Progenitor cell of endocrine pancreas (in vitro differentiated cells): Measurements from ENCODE around the gene PRDX5. TPM values are rescaled to one million over a fixed set of nuclear protein-coding genes. Genes with fewer than 3 reads are reported as not detected.
A peak's percentile ranks its signal among the peaks of the same experiment; 100 is the strongest.
"Not testable (repeated sequence)": the region's sequence is repeated elsewhere in the genome, so short reads cannot be mapped to it uniquely, and the experiment has no call there.

ENCODE experiments used
- DNase-seq: peaks from one replicate; pipeline ENCODE4 v3.0.0; 2021; ENCODE audit warnings: low spot score; ENCODE audit not compliant: unreplicated experiment
- H3K27ac Mint-ChIP-seq: 2 replicates; pipeline ENCODE4 v1.8.0; 2021; ENCODE audit warnings: mild to moderate bottlenecking, moderate library complexity, mixed read lengths
- H3K27me3 Mint-ChIP-seq: 2 replicates; pipeline ENCODE4 v1.8.0; 2021; ENCODE audit warnings: mixed read lengths
- H3K36me3 Mint-ChIP-seq: 2 replicates; pipeline ENCODE4 v1.8.0; 2022; ENCODE audit warnings: mixed read lengths; ENCODE audit not compliant: insufficient read depth
- H3K4me1 Mint-ChIP-seq: 2 replicates; pipeline ENCODE4 v1.8.0; 2021; ENCODE audit warnings: low read depth, mixed read lengths
- H3K4me3 Mint-ChIP-seq: 2 replicates; pipeline ENCODE4 v1.8.0; 2021; ENCODE audit warnings: low read depth, mild to moderate bottlenecking, moderate library complexity, mixed read lengths
- H3K9me3 Mint-ChIP-seq: 2 replicates; pipeline ENCODE4 v1.8.0; 2021; ENCODE audit warnings: low read depth, mixed read lengths
- total RNA-seq: library from RNA; stranded (reverse); gene quantifications from 2 replicates; pipeline ENCODE4 v1.2.1, GENCODE V29; 2021
- TF ChIP-seq, protein P1 (sequence below): fragments of 200-600 bp; sonication (generic); IDR thresholded peaks from one replicate; pipeline ENCODE4 v1.5.0; 2021; ENCODE audit warnings: antibody characterized with exemption, mild to moderate bottlenecking; ENCODE audit not compliant: unreplicated experiment

Gene PRDX5
- total RNA-seq, 1 donor from 2014 or later: 171 TPM

GRCh38 chr11:64313491-64314145, 4.3 kb upstream of the PRDX5 start:
- H3K27ac Mint-ChIP-seq: peak overlapping the region; percentile 11
- H3K4me3 Mint-ChIP-seq: no peak overlapping the region

DNA sequence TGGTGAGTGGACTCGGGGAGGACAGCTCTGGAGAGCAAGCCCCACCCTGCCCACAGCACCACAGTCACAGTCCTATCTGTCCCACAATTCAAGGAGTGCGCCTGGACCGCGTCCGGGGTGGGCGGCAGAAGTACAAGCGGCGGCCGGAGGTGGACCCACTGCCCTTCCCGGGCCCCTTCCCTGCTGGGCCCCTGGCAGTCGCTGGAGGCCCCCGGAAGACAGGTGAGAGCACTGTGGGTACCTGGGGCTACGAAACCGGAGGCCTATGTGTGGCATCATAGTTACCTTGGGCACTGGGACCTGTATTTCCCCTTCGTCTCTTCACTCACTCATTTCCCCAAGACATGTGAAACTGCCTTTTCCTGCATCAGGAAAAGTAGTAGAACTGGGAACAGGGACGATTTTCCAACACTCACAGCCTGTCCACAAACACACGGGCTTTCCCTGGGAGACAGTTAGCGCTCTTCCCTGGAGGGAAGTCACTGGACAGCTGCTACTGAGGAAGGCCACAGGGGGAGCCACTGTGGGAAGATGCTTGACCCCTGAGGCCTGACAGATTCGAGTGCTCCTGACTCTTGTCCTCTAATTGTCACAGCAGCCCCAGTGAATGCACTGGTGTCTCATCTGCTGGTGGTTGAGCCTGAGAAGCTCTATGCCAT, 3.6 kb upstream of the PRDX5 start:
- TF ChIP-seq, protein P1, sequence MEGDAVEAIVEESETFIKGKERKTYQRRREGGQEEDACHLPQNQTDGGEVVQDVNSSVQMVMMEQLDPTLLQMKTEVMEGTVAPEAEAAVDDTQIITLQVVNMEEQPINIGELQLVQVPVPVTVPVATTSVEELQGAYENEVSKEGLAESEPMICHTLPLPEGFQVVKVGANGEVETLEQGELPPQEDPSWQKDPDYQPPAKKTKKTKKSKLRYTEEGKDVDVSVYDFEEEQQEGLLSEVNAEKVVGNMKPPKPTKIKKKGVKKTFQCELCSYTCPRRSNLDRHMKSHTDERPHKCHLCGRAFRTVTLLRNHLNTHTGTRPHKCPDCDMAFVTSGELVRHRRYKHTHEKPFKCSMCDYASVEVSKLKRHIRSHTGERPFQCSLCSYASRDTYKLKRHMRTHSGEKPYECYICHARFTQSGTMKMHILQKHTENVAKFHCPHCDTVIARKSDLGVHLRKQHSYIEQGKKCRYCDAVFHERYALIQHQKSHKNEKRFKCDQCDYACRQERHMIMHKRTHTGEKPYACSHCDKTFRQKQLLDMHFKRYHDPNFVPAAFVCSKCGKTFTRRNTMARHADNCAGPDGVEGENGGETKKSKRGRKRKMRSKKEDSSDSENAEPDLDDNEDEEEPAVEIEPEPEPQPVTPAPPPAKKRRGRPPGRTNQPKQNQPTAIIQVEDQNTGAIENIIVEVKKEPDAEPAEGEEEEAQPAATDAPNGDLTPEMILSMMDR: no peak
- Mint-ChIP-seq H3K4me3 (no peak overlapping the region), H3K36me3 (peaks cover 5% of the 10 kb centered on the region), H3K27me3 (no peaks in the 10 kb centered on the region), H3K9me3 (no peaks in the 10 kb centered on the region), H3K4me1 (peaks cover 11% of the 10 kb centered on the region), H3K27ac (no peak overlapping the region)
- DNase-seq: no peak

More at GRCh38 chr11:64313491-64314145, 4.3 kb upstream of the PRDX5 start:
- DNase-seq: no peak
- Mint-ChIP-seq H3K36me3 (peaks cover 5% of the 10 kb centered on the region), H3K9me3 (no peaks in the 10 kb centered on the region), H3K4me1 (peaks cover 6% of the 10 kb centered on the region), H3K27me3 (no peaks in the 10 kb centered on the region)
- TF ChIP-seq, protein P1: no peak

DNA sequence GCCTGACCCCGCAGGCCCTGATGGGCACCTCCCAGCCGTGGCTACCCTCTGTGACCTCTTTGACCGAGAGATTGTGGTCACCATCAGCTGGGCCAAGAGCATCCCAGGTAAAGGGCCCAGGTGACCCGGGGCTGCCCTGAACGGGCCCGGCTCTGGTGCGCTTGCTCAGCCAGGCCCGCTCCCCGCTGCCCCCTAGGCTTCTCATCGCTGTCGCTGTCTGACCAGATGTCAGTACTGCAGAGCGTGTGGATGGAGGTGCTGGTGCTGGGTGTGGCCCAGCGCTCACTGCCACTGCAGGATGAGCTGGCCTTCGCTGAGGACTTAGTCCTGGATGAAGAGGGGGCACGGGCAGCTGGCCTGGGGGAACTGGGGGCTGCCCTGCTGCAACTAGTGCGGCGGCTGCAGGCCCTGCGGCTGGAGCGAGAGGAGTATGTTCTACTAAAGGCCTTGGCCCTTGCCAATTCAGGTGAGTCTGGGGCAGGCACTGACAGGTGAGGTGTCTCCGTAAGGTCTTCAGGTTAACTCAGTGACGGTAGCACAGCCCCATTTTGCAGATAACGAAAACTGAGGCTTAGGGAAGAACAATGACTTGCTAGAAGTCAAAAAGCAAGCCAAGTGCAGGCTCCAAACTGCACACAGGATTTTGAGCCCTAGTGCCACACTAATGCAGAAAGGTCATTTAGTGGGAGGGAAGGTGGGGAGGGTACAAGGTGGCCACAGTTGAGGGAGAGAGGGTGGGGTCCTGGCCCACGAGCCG, 2.9 kb upstream of the PRDX5 start:
- DNase-seq: no peak
- Mint-ChIP-seq H3K27me3 (no peaks in the 10 kb centered on the region), H3K36me3 (peaks cover 5% of the 10 kb centered on the region), H3K4me1 (peaks cover 11% of the 10 kb centered on the region), H3K4me3 (peak overlapping the region; percentile 41), H3K9me3 (no peaks in the 10 kb centered on the region), H3K27ac (no peak overlapping the region)
- TF ChIP-seq, protein P1: no peak

DNA sequence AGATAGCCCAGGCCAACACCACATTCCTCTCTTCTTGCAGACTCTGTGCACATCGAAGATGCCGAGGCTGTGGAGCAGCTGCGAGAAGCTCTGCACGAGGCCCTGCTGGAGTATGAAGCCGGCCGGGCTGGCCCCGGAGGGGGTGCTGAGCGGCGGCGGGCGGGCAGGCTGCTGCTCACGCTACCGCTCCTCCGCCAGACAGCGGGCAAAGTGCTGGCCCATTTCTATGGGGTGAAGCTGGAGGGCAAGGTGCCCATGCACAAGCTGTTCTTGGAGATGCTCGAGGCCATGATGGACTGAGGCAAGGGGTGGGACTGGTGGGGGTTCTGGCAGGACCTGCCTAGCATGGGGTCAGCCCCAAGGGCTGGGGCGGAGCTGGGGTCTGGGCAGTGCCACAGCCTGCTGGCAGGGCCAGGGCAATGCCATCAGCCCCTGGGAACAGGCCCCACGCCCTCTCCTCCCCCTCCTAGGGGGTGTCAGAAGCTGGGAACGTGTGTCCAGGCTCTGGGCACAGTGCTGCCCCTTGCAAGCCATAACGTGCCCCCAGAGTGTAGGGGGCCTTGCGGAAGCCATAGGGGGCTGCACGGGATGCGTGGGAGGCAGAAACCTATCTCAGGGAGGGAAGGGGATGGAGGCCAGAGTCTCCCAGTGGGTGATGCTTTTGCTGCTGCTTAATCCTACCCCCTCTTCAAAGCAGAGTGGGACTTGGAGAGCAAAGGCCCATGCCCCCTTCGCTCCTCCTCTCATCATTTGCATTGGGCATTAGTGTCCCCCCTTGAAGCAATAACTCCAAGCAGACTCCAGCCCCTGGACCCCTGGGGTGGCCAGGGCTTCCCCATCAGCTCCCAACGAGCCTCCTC, 2.0 kb upstream of the PRDX5 start:
- not testable (repeated sequence) for DNase-seq, H3K9me3 Mint-ChIP-seq, H3K36me3 Mint-ChIP-seq, H3K27ac Mint-ChIP-seq, H3K27me3 Mint-ChIP-seq
- Mint-ChIP-seq H3K4me1 (peaks cover 11% of the 10 kb centered on the region), H3K4me3 (peak overlapping the region; percentile 92)

- peaks cover 10% of the 10 kb centered on the region for H3K36me3 Mint-ChIP-seq
- no peak for DNase-seq
- H3K27ac Mint-ChIP-seq: peak overlapping the region; percentile 100
- peaks cover 11% of the 10 kb centered on the region for H3K4me1 Mint-ChIP-seq
- no peaks in the 10 kb centered on the region for H3K9me3 Mint-ChIP-seq
- TF ChIP-seq, protein P1: no peak
- no peaks in the 10 kb centered on the region for H3K27me3 Mint-ChIP-seq
- peak overlapping the region; percentile 92 for H3K4me3 Mint-ChIP-seq
Observed at GRCh38 chr11:64316672-64317324, 1.1 kb upstream of the PRDX5 start.
